Pancreas (tissue), 10 donors: ENCODE results near the gene ZNF41. TPM values are rescaled to one million over a fixed set of nuclear protein-coding genes. Genes with fewer than 3 reads are reported as not detected.
"Not testable (repeated sequence)": the region's sequence is repeated elsewhere in the genome, so short reads cannot be mapped to it uniquely, and the experiment has no call there.

Source experiments
- ATAC-seq, 4 donors: fragments of 200-7000 bp; cut with Tn5 transposase; one replicate each; pipeline versions ENCODE4 v1.8.0 to v1.9.1; 2020; ENCODE audit warnings: mild to moderate bottlenecking in 4 of 4, moderate library complexity in 4 of 4
- DNase-seq, 6 donors: peaks; one replicate each; pipeline ENCODE4 v3.0.0-alpha.2; 2020
- FAIRE-seq: peaks from 2 replicates; lab custom pipeline; 2012; peaks lifted over from hg19 to GRCh38; lab: Jason Lieb, UNC
- H3K27ac ChIP-seq, 4 donors: fragments of 200-600 bp; sonication (generic); 1 replicate in 3 of 4; 2 replicates in 1 of 4; pipeline versions ENCODE4 v1.5.0 to v1.8.0; 2020
- H3K27me3 ChIP-seq, 4 donors: fragments of 200-600 bp; one replicate each; pipeline ENCODE4 v1.8.0; 2021
- H3K36me3 ChIP-seq, 3 donors: fragments of 200-600 bp; sonication (generic) in 1 of 3; one replicate each; pipeline versions ENCODE4 v1.5.0 to v1.8.0; 2020 to 2021
- H3K4me1 ChIP-seq, 3 donors: fragments of 200-600 bp; one replicate each; pipeline ENCODE4 v1.8.0; 2021
- H3K4me3 ChIP-seq, 4 donors: fragments of 200-600 bp; sonication (generic) in 2 of 4; one replicate each; pipeline versions ENCODE4 v1.5.0 to v1.8.0; 2020 to 2021
- H3K9me3 ChIP-seq, 4 donors: fragments of 200-600 bp; one replicate each; pipeline ENCODE4 v1.8.0; 2021
- CTCF ChIP-seq, 4 donors: fragments of 200-600 bp; sonication (generic) in 3 of 4; IDR thresholded peaks; one replicate each; pipeline versions ENCODE4 v1.5.0 to v1.8.0; 2021; ENCODE audit warnings: antibody characterized with exemption in 4 of 4
- WGBS, 2 donors: extraction: QIAGEN DNeasy Blood & Tissue Kit; methylation state at CpG; one replicate each; pipeline ENCODE4 v1.1.7; 2013; 5-methylcytosine and 5-hydroxymethylcytosine counted together
- intact Hi-C, 3 donors: fragments of 100-400 bp; cut with DNase I; formaldehyde crosslinking; loops; one replicate each; pipeline versions ENCODE4 v1.11.1 to v1.14.2; 2022
- polyA plus RNA-seq, 2 donors: library from polyadenylated mRNA; stranded (reverse); fragments of 200-250 nt; gene quantifications; one replicate each; pipeline ENCODE4 v1.2.3, GENCODE V29; 2013
- total RNA-seq, 6 donors: library from RNA; stranded (reverse); fragmentation: NEBNext Ultra II Directional in 4 of 6; extraction: Animal tissue kit (Norgen Biotek cat#: 25700) in 4 of 6; gene quantifications; one replicate each; pipeline versions ENCODE4 v1.2.1 to v1.2.4, GENCODE V29; 2021 to 2023
- donor health status: healthy with polysubstance abuse.
- donor health status: DM: no; HTN: no; CAD: no; lungs with moderate emphysema.
- donor health status: DM: no; HTN: no; CAD: no.
- donor health status: control.
- donor health status: control.
- donor health status: Bipolar disorder and iron deficiency.
- donor health status: DM: yes; HTN: yes; CAD: no.
- donor health status: DM: no; HTN: no; CAD: no.
- donor health status: DM: no; HTN: no; CAD: no.
- donor health status: DM: yes; HTN: yes; CAD: no.

The ZNF41 gene
- total and polyA plus RNA-seq, 8 donors = 1.8 to 6.7 (median 3.4) TPM

DNA sequence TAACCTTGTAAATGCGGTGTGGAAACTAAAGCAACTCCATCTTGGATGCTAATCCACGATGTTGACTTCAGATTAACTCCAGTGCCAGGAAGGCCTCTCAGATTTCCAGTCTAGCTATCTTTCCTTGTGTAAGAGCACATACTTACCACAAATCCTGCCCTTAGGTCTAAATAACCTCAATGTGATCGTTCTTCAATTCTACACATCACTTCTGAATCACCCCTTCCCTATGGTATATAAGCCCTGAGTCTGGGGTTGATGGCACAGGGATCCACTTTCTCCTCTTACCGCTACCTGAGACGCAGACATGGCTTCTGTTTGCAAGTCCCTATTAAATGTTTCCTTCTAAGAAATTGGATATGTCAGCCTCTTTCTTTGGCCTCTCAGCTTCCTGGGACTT is 17.5 kb upstream of the ZNF41 start:
- no peaks in the 10 kb centered on the region for H3K9me3 ChIP-seq
- FAIRE-seq = no peak
- no peak for ATAC-seq
- H3K4me3 ChIP-seq = no peak overlapping the region
- no peak for TF ChIP-seq CTCF (IDR thresholded peaks at IDR 0.05)
- no peaks in the 10 kb centered on the region for H3K4me1 ChIP-seq
- peaks cover 0 to 6% (median 0%) of the 10 kb centered on the region in 4 donors for H3K27me3 ChIP-seq
- H3K36me3 ChIP-seq = no peaks in the 10 kb centered on the region
- intact Hi-C loops = no loop called here
- H3K27ac ChIP-seq = no peak overlapping the region
- 75 to 81% methylated on average over 5 of the region's 5 CpGs for WGBS, 2 donors
- no peak for DNase-seq

DNA sequence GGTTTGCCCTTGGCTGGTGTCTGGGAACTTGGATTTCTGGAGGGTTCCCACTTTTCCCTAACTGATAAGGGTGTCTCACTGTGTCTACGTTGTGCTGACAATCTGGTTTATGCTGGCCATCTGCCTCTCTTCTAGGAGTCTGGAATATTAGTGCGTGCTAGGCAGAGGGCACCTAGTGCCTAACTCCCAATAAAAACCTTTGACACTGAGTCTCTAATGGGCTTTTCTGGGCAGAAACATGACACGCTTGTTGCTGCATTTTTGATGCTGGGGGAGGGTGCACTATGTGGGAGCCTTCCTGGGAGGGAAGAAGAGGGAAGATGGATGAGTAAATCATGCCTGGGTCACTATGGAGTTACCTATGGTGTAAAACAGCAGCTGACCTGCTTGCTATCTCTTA is 16.3 kb upstream of the ZNF41 start:
- 52 to 72% methylated on average over 3 of the region's 3 CpGs for WGBS, 2 donors
- no peaks in the 10 kb centered on the region for H3K9me3 ChIP-seq
- H3K27ac ChIP-seq = no peak overlapping the region
- no peak overlapping the region for H3K4me3 ChIP-seq
- DNase-seq = no peak
- ATAC-seq = no peak
- H3K36me3 ChIP-seq = no peaks in the 10 kb centered on the region
- FAIRE-seq = no peak
- H3K27me3 ChIP-seq = peaks cover 0 to 5% (median 0%) of the 10 kb centered on the region in 4 donors
- H3K4me1 ChIP-seq = no peaks in the 10 kb centered on the region
- intact Hi-C loops = no loop called here
- no peak for TF ChIP-seq CTCF (IDR thresholded peaks at IDR 0.05)

GRCh38 chrX:47498411-47498810 is 15.4 kb upstream of the ZNF41 start:
- TF ChIP-seq CTCF (IDR thresholded peaks at IDR 0.05) = no peak
- 56 to 70% methylated on average over 4 of the region's 4 CpGs for WGBS, 2 donors

GRCh38 chrX:47497271-47497888 is 14.4 kb upstream of the ZNF41 start:
- 46 to 48% methylated on average over 2 of the region's 2 CpGs for WGBS, 2 donors
- ATAC-seq (no peak), DNase-seq (no peak), FAIRE-seq (peak; percentile 5)
- no peak for TF ChIP-seq CTCF (IDR thresholded peaks at IDR 0.05)
- H3K27me3 ChIP-seq = no peaks in the 10 kb centered on the region
- H3K36me3 ChIP-seq = no peaks in the 10 kb centered on the region
- H3K27ac ChIP-seq = no peak overlapping the region
- intact Hi-C loops = no loop called here
- H3K4me3 ChIP-seq = no peak overlapping the region
- H3K9me3 ChIP-seq = no peaks in the 10 kb centered on the region
- no peaks in the 10 kb centered on the region for H3K4me1 ChIP-seq

More at GRCh38 chrX:47498411-47498810, 15.4 kb upstream of the ZNF41 start:
- FAIRE-seq (no peak), ATAC-seq (no peak), DNase-seq (no peak)
- intact Hi-C loops = no loop called here
- H3K4me3 ChIP-seq = no peak overlapping the region
- no peaks in the 10 kb centered on the region for H3K27me3 ChIP-seq
- H3K4me1 ChIP-seq = no peaks in the 10 kb centered on the region
- H3K27ac ChIP-seq = no peak overlapping the region
- no peaks in the 10 kb centered on the region for H3K9me3 ChIP-seq
- H3K36me3 ChIP-seq = no peaks in the 10 kb centered on the region

DNA sequence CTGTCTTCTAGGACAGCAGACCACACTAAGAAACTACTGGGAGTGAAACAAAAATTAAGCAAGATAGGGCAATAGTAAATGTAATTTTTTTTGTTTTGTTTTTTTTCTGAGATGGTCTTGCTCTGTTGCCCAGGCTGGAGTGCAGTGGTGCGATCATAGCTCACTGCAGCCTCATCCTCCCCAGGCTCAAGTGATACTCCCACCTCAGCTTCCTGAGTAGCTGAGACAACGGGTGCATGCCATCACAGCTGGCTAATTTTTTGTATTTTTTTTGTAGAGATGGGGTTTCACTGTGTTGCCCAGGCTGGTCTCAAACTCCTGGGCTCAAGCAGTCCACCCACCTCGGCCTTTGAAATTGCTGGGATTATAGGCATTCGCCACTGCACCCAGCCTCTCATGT is 9.1 kb upstream of the ZNF41 start:
- FAIRE-seq, H3K4me1 ChIP-seq, intact Hi-C loops, H3K27ac ChIP-seq, H3K27me3 ChIP-seq, H3K36me3 ChIP-seq, H3K9me3 ChIP-seq, H3K4me3 ChIP-seq, ATAC-seq, DNase-seq: not testable (repeated sequence)
- 69 to 80% methylated on average over 4 of the region's 4 CpGs for WGBS, 2 donors
